RPMI8226 (cell line): ENCODE results near the gene ADCY9.

Source experiments
- DNase-seq: peaks from one replicate; pipeline ENCODE4 v3.0.0-alpha.2; 2015

ADCY9 gene

GRCh38 chr16:4025428-4025827, 90.8 kb downstream of the ADCY9 start:
- no peak for DNase-seq

DNA sequence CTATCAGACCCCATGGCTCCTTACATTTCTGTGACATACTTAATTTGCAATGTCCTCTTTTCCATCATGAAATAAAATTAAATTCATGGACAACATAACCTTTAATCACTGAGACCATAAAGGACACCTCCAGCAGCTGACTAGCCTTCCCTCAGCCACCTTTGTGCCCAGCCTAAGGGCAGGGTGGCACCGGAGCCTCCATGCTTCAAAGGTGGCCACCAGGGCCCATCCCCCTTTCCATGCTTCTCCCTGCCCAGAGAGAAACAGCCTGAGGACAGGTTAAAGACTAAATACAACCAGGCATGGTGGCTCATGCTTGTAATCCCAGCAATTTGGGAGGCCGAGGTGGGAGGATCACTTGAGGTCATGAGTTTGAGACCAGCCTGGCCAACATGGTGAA, 94.3 kb downstream of the ADCY9 start:
- no peak for DNase-seq

GRCh38 chr16:4021070-4021779, 95.0 kb downstream of the ADCY9 start:
- no peak for DNase-seq

- DNase-seq: peak; percentile 67
Observed at GRCh38 chr16:4019371-4019791, 96.9 kb downstream of the ADCY9 start.

DNA sequence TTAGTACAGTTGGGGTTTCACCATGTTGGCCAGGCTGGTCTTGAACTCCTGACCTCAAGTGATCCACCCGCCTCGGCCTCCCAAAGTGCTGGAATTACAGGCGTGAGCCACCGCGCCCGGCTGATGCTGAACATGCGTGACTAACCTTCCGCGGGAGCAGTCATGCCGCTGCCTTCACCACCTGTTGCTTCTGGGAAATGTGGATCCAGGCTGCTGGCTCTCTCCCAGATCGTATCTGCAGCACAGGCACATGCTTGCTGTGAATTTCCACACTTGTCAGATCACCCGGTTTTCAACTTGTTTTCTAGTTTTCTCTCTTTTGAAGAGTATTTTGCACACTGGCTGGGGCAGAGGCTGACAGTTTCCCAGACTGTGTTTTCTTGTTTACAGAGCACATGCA, 97.9 kb downstream of the ADCY9 start:
- no peak for DNase-seq

DNA sequence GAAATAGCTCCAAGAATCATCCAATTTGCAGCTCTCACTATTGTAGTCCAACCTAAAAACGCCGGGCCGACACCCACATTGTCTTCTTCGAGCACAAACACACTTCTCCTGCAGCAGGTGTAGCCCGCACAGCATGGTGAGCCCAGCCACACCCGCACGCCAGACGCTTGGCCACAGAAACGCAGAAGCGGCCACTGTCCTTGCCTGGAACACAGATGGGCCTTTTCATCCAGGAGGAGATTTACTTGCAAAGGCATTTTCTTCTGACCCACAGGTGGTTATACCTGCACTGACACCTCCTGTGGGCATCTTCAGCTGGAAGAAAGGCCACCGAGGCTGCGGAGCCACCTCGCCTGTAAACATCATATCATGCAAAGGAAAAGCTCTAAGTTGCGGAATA, 98.4 kb downstream of the ADCY9 start:
- no peak for DNase-seq

GRCh38 chr16:4016658-4017057, 99.6 kb downstream of the ADCY9 start:
- DNase-seq: no peak

DNA sequence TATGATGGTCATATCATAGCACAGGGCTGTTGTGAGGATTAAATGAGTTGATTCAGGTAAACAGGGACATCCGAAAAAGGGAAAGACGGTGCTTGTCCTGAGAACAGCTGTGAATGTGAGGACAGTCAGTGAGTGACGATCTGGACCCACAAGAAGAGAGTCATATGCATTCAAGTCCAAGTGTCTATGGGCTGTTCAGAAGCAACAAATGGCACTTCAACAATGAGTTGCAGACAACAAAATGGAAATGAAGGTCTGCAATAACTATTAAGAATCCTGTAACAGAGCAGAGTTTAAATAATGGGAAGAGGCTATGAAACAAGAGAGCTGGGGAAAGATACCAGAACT, 100.3 kb downstream of the ADCY9 start:
- no peak for DNase-seq

DNA sequence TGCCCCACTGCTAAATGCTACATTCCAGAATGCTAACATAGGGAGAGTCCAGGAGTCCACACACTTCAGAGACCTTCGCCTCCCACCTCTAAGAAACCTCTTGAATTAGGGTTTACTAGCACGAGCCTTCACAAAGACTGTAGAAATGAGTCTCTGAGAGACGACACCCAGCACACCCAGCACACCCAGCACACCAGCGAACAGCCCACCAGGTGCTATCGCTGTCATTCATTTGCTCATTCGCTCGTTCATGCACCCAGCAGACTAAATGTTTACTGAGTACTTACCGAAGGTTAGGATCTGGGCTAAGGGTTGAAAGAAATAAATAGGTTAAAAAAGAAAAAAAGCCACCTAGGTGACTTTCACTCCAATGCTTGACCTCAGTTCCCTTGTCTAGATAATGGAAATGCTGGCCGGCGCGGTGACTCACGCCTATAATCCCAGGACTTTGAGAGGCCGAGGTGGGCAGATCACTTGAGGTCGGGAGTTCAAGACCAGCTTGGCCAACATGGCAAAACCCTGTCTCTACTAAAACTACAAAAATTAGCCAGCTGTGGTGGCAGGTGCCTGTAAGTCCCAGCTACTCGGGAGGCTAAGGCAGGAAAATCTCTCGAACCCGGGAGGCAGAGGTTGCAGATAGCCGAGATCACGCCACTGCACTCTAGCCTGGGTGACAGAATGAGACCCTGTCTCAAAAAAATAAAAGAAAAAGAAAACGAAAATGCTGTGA, 100.8 kb downstream of the ADCY9 start:
- no peak for DNase-seq

- DNase-seq: no peak
Observed at GRCh38 chr16:4011940-4012629, 104.2 kb downstream of the ADCY9 start.

- DNase-seq: no peak
Observed at GRCh38 chr16:4011225-4011939, 104.9 kb downstream of the ADCY9 start.

DNA sequence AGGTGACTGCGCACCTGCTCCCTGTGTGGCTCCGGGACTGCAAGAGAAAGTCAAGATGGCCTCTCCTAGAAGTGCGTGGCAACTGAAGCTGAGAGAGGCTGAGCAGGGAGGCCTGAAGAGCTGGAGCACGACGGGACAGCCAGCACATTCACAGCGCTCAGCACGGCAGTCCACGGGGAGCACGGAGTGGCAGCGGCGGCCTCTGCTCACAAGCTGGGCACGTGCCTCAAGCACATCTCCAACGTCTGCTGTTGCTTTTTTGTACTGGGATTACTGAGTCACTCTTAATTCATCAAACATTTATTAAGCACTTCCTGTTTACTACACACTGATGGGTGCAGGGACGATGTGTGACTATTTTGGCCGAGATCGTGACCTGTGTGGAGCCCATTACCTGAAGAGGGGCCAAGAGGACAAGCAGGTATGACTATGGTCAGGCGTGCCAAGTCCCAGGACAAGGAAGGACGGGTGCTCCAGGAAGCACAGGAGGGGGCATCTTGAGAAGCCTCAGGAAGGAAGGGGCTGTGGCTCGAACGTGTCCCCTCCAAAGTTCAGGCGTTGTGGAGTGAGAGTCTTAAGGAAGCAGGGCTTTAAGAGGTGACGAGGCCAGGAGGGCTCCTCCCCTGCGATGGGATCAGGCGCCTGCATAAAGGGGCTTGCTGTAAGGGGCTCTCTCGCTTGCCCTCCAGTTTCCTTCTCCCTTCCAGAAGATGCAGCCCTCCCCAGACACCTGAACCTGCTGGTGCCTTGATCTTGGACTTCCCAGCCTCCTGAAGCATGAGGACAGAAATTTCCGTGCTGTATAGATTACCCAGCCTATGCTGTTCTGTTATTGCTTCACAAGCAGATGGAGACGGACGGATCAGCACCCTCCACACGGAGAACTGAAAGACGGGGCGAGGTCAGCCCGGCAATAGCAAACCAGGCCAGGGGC, 105.8 kb downstream of the ADCY9 start:
- no peak for DNase-seq

DNA sequence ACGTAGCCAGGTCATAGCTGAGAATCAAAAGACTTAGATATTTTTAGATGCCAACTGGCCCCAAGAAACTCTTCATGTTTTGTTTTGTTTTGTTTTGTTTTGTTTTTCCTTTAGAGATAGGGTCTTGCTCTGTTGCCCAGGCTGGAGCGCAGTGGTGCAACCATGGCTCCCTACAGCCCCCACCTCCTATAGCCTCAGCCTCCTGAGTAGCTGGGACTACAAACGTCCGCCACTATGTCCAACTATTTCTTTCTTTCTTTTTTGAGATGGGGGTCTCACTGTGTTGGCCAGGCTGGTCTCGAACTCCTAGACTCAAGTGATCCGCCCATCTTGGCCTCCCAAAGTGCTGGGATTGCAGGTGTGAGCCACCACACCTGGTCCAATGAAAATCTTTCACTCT, 107.1 kb downstream of the ADCY9 start:
- no peak for DNase-seq

- DNase-seq: no peak
Observed at GRCh38 chr16:4008116-4008515, 108.1 kb downstream of the ADCY9 start.

DNA sequence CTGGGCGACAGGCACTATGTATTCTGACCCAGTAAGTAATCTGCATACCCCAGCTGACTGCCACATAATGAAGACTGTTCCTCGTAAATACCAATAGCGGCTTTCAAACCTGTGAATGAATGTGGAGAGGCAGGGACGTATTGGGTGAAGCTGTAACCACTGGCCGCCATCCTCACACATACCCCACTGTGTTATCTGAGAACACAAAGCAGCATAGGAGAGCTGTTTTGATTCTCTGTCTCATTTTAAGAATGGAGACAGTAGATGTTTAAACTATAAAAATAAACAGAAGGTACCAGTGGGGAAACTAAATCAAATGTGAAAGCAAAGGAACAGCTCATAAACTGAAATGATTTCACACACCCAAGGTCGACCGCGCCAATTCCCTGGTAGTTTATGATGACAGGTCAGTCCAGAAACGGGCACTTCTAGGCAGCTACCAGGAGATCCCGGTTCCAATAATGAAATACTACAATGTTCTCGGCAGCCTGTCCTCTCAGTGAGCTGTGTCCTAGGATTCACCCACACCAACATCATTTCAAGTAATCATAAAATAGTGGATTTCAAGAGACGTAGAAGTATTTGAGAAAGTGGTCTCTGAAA, 109.7 kb downstream of the ADCY9 start:
- no peak for DNase-seq

DNA sequence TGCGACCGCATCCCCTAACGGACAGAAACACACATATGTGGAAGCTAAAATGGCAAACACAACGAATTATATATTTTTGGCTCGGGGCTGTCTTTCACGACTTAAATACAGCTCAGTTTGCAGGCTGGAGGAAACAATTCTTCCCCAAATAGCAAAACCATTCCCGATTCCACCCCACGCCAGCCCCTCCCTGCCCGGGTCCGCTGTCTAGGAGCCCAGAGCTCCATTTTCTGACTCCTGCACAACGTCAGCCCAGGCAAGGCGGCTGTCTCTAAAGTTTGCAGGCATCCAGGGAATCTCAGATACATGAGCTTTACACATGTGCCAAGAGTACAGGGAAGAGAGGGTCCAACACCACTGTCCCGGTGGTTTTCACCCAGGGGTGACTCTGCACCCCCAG, 110.5 kb downstream of the ADCY9 start:
- no peak for DNase-seq

DNA sequence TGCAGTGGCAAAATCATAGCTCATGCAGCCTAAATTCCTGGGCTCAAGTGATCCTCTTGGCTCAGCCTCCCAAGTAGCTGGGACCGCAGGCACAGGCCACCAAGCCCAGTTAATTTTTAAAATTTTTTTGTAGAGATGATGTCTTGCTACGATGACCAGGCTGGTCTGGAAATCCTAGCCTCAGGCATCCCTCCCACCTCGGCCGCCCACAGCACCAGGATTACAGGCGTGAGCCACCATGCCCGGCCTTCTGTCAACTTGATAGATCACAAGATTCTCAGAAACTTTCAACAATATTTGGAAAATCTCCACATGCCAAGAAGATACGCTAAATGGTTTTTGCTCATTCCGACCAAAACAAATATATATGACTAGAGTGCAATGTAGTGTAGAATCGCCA, 111.0 kb downstream of the ADCY9 start:
- DNase-seq: no peak

GRCh38 chr16:4004206-4004605, 112.0 kb downstream of the ADCY9 start:
- no peak for DNase-seq

GRCh38 chr16:4003576-4003975, 112.7 kb downstream of the ADCY9 start:
- no peak for DNase-seq

GRCh38 chr16:4003166-4003565, 113.1 kb downstream of the ADCY9 start:
- no peak for DNase-seq

GRCh38 chr16:4002121-4002520, 114.1 kb downstream of the ADCY9 start:
- DNase-seq: no peak
